CD4-positive, alpha-beta T cell treated with Interleukin-17A for 4 hours (primary cell): ENCODE data around the gene TRAPPC8.
"Not testable (repeated sequence)": the region's sequence is repeated elsewhere in the genome, so short reads cannot be mapped to it uniquely, and the experiment has no call there.

ENCODE experiments used
- DNase-seq: peaks from one replicate; pipeline ENCODE4 v3.0.0-alpha.2; 2020; ENCODE audit warnings: mixed read lengths

Gene TRAPPC8, protein sequence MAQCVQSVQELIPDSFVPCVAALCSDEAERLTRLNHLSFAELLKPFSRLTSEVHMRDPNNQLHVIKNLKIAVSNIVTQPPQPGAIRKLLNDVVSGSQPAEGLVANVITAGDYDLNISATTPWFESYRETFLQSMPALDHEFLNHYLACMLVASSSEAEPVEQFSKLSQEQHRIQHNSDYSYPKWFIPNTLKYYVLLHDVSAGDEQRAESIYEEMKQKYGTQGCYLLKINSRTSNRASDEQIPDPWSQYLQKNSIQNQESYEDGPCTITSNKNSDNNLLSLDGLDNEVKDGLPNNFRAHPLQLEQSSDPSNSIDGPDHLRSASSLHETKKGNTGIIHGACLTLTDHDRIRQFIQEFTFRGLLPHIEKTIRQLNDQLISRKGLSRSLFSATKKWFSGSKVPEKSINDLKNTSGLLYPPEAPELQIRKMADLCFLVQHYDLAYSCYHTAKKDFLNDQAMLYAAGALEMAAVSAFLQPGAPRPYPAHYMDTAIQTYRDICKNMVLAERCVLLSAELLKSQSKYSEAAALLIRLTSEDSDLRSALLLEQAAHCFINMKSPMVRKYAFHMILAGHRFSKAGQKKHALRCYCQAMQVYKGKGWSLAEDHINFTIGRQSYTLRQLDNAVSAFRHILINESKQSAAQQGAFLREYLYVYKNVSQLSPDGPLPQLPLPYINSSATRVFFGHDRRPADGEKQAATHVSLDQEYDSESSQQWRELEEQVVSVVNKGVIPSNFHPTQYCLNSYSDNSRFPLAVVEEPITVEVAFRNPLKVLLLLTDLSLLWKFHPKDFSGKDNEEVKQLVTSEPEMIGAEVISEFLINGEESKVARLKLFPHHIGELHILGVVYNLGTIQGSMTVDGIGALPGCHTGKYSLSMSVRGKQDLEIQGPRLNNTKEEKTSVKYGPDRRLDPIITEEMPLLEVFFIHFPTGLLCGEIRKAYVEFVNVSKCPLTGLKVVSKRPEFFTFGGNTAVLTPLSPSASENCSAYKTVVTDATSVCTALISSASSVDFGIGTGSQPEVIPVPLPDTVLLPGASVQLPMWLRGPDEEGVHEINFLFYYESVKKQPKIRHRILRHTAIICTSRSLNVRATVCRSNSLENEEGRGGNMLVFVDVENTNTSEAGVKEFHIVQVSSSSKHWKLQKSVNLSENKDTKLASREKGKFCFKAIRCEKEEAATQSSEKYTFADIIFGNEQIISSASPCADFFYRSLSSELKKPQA (N-terminal part only)

DNA sequence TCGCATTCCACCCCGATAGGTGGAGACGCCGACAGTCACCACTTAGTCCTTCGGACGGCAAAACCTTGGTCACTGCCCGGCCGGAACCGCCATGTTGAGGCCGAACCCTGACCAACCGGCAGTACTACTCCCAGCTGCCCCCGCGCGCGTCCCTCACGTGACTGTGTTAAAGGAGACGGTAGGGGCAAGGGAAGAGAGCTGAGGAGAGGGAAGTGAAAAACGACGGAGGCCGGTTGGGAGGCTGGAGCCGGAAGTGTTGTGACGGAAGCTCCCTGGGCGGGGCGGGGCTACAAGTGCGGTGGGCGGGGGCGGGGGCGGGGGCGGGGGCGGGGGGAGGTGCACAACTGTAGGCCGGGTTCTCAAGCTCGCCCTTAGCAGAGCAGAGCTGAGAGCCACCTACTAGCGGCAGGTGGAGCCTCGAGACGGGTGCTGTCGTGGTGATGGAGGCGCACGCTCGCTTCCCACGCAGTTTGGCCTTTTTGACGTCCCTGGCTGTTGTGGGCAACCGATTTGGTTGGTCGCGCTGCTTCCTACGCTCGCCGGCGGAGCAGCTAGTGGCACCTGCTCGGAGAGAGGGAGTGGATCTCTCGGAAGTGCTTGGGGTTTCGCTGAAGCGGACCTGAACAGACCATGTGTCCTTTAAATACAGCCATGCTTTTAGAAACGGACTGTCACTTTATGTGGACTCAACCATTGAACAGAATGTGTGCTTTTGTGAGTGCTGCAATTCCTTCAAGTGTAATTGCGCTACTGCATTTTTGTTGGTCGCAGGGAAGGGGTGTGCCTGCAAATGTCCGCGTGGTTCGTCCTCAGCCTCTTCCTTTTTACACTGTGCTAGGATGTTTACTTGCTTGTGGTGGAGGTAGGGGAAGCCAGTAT lies at the start of gene TRAPPC8:
TRAPPC8 (minus strand) TSS at position 130 of the 879 bp plus-strand sequence. CDS start 364 bp downstream, outside the sequence.
- DNase-seq: peak; percentile 90

DNA sequence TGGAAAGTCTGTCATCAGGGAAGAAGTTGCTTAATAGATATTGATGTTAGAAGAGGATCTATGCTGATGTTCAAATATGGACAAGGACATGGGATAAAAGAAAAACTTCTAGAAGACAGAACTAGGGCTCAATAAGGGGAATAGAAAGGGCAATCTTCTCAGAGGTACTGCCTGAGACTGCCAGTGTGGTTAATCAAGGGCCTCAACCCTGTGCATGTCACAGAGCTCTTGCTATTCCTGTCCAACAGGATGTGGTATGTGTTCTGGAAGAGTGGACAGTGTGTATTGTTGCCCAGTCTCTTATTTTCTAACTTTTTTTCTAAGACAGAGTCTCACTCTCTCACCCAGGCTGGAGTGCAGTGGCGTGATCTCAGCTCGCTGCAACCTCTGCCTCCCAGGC lies 47.9 kb upstream of the TRAPPC8 start:
- no peak for DNase-seq

GRCh38 chr18:31983976-31984375 lies 41.0 kb upstream of the TRAPPC8 start:
- no peak for DNase-seq

- no peak for DNase-seq
Measured at GRCh38 chr18:31983020-31983419, 40.1 kb upstream of the TRAPPC8 start.

DNA sequence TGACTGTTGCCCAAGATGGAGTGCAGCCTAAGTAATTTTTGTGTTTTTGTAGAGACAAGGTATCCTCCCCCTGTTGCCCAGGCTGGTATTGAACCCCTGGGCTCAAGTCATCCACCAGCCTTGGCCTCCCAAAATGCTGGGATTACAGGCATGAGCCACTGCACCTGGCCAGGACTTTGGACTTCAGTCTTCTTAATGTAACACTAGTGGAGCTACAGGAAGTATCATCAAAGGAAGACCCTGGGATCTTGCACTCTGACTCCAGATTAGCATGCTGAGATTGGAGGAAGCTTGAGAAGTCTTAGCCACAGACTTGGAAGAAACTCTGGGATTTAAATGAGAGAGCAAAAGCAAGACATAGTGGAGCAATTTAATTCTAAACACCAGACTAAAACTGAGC lies 37.9 kb upstream of the TRAPPC8 start:
- no peak for DNase-seq

GRCh38 chr18:31979714-31980113 lies 36.8 kb upstream of the TRAPPC8 start:
- no peak for DNase-seq

DNA sequence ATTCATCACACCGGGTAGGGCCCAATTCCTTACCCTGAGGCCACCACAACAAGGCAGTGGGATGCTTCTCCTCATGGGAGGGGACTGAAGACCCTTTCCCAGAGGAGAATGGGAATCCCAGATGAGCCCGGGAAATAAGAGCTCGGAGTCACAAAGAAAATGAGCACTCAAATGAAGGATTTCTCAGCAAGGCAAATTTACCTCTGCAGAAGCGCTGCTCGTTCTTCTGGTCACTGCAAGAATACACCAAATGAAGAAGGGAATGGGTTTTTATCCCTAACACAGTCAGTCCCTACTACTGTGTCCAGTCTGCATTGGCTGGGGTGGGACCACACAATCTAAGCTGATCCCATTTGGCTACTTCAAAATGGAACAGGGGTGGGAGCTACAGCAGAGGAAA lies 35.7 kb upstream of the TRAPPC8 start:
- DNase-seq: no peak

DNA sequence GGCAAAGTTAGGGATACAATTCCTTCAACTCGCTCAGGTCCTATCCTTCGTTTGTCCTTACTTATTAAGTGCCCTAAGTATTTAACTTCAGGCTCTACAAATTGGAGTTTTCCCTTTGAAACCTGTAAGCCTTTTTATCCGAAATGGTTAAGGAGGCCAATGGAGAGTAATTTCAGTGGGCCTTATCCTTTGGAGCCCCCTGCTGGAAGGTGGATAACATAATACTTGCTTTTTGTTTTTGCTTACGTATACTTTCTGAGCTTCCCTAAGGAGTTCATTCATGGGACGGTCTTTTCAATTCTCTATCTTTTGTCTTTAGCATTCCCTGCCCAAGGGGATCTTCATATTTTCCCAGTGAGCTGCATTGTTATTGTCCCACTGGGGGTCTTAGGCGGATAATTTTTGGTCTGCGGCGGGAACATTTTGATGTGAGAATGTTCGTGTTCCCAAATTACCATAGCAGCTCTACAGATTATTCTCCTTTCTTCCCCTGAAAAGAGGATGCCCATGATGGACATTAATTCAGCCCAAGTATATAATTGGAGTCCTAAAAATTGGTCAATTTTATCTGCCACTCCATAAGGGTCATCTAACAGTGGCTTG lies 34.4 kb upstream of the TRAPPC8 start:
- peak; percentile 52 for DNase-seq

- DNase-seq: no peak
Measured at GRCh38 chr18:31976242-31976641, 33.3 kb upstream of the TRAPPC8 start.

DNA sequence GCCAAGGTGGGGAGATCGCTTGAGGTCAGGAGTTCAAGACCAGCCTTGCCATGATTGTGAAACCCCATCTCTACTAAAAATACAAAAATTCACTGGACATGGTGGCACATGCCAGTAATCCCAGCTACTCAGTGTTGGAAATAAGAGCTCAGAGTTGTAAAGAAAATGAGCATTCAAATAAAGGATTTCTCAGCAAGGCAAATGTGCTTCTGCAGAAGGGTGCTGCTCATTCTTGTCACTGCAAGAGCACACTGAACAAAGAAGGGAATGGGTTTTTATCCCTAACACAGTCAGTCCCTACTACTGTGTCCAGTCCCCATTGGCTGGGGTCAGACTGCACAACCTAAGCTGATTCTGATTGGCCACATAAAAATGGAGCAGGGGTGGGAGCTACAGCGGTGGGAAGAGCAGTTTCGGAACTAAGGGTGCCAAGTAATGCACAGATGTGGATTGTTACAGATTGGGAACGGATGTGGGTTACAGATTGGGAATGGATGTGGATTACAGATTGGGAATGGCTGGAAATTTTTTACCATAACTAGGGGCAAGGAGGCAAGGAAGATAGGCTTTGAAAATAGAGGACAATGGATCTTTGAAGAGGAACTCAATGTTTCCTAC lies 31.1 kb upstream of the TRAPPC8 start:
- DNase-seq: no peak

- no peak for DNase-seq
Measured at GRCh38 chr18:31970617-31971016, 27.7 kb upstream of the TRAPPC8 start.

GRCh38 chr18:31965316-31965970 lies 22.5 kb upstream of the TRAPPC8 start:
- no peak for DNase-seq

GRCh38 chr18:31957728-31958127 lies 14.8 kb upstream of the TRAPPC8 start:
- DNase-seq: no peak

DNA sequence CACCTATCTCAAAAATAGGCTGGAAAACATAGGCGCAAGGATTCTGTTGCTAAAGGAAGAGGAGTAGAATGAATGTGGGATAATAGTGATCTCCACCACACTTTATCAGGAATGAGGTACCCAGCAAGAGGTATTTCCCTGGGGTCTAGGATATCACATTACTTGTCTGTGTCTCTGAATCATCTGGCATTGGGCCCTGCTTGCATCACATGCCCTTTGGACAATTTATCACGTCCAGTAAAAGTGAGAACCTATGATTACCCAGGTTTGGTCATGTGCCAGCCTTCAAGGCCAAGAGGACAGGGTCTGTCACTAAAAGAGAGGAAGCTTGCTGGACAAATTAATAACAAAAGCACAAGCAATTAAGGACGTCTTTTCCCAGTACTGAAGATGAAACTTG lies 11.4 kb upstream of the TRAPPC8 start:
- no peak for DNase-seq

DNA sequence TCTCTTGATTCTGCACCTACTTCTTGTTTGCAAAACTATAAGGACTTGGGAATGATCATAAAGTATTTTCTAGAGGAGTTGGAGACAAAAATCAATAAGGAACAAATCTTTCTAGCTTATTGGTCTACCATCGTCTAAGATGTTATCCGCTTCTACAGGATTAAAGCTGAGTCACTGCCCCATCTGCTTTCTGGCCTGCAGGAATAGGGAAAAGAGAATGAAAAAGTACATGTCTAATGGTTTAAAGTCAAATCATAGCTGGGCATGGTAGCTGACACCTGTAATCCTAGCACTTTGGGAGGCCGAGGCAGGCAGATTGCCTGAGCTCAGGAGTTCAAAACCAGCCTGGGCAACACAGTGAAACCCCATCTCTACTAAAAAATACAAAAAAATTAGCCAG lies 10.8 kb upstream of the TRAPPC8 start:
- not testable (repeated sequence) for DNase-seq

GRCh38 chr18:31952223-31952622 lies 9.3 kb upstream of the TRAPPC8 start:
- DNase-seq: no peak

GRCh38 chr18:31950583-31950982 lies 7.7 kb upstream of the TRAPPC8 start:
- no peak for DNase-seq

GRCh38 chr18:31948349-31948748 lies 5.4 kb upstream of the TRAPPC8 start:
- DNase-seq: not testable (repeated sequence)

GRCh38 chr18:31946305-31947046 lies 3.5 kb upstream of the TRAPPC8 start:
- DNase-seq: no peak
